Measurements from ENCODE around the gene TNXB. TPM values are rescaled to one million over a fixed set of nuclear protein-coding genes. Genes with fewer than 3 reads are reported as not detected.
"Not testable (repeated sequence)": the region's sequence is repeated elsewhere in the genome, so short reads cannot be mapped to it uniquely, and the experiment has no call there.

TNXB gene
- total RNA-seq, 1 donor from 2014 or later, result 1.9 TPM

- H3K4me3 Mint-ChIP-seq (ENCODE audit: unreplicated experiment), result no peak overlapping the region
- H3K27ac Mint-ChIP-seq (ENCODE audit: unreplicated experiment), result no peak overlapping the region
- no peaks in the 10 kb centered on the region for H3K9me3 Mint-ChIP-seq (ENCODE audit: low read depth)
- DNase-seq (ENCODE audit: low spot score), result no peak
- peaks cover 30% of the 10 kb centered on the region for H3K4me1 Mint-ChIP-seq (ENCODE audit: low read depth)
- H3K27me3 Mint-ChIP-seq (ENCODE audit: low read depth), result no peaks in the 10 kb centered on the region
- H3K36me3 Mint-ChIP-seq (ENCODE audit: low read depth), result no peaks in the 10 kb centered on the region
- TF ChIP-seq, protein P1, sequence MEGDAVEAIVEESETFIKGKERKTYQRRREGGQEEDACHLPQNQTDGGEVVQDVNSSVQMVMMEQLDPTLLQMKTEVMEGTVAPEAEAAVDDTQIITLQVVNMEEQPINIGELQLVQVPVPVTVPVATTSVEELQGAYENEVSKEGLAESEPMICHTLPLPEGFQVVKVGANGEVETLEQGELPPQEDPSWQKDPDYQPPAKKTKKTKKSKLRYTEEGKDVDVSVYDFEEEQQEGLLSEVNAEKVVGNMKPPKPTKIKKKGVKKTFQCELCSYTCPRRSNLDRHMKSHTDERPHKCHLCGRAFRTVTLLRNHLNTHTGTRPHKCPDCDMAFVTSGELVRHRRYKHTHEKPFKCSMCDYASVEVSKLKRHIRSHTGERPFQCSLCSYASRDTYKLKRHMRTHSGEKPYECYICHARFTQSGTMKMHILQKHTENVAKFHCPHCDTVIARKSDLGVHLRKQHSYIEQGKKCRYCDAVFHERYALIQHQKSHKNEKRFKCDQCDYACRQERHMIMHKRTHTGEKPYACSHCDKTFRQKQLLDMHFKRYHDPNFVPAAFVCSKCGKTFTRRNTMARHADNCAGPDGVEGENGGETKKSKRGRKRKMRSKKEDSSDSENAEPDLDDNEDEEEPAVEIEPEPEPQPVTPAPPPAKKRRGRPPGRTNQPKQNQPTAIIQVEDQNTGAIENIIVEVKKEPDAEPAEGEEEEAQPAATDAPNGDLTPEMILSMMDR (IDR thresholded peaks at IDR 0.05), result no peak
Measured at GRCh38 chr6:32149092-32149755, 40.1 kb upstream of the TNXB start.

GRCh38 chr6:32148289-32149091 is 39.4 kb upstream of the TNXB start:
- H3K36me3 Mint-ChIP-seq (ENCODE audit: low read depth), result no peaks in the 10 kb centered on the region
- no peak overlapping the region for H3K27ac Mint-ChIP-seq (ENCODE audit: unreplicated experiment)
- H3K4me1 Mint-ChIP-seq (ENCODE audit: low read depth), result peaks cover 27% of the 10 kb centered on the region
- no peak for DNase-seq (ENCODE audit: low spot score)
- no peak overlapping the region for H3K4me3 Mint-ChIP-seq (ENCODE audit: unreplicated experiment)
- TF ChIP-seq, protein P1 (IDR thresholded peaks at IDR 0.05), result no peak
- no peaks in the 10 kb centered on the region for H3K27me3 Mint-ChIP-seq (ENCODE audit: low read depth)
- no peaks in the 10 kb centered on the region for H3K9me3 Mint-ChIP-seq (ENCODE audit: low read depth)

DNA sequence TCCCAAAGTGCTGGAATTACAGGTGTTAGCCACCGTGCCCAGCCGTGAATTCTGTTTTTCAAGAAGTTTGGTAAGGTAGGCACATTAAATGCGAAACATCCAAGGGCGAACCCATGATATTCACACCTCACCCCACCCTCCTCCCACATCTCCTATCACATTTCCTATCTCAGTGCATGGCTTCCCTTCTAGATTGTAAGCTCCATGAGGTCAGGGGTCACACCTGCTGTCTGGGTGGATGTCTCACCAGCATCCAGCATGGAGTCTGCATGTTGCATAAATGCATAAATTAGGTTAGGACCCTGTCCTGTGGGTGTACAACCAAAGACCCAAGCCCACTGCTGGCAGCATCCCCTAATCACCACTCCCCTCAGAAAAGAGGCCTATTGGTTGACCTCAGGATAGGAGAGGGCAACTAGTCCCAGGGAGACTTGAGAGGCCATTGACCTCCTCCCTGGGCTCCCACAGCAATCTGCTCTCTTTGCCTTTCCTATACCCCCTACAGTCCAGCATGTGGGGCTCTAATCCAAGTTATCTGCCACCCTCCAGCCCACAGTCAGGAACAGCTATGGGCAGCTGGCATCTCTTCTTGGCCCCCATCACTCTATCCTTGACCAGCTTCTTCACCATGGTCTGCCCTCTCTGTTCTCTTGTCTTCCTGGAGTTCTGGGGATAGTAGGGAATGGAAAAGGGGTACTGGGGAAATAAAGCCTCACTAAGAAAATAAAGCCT is 38.4 kb upstream of the TNXB start:
- H3K27ac Mint-ChIP-seq (ENCODE audit: unreplicated experiment), result no peak overlapping the region
- H3K9me3 Mint-ChIP-seq (ENCODE audit: low read depth), result no peaks in the 10 kb centered on the region
- TF ChIP-seq, protein P1 (IDR thresholded peaks at IDR 0.05), result no peak
- H3K36me3 Mint-ChIP-seq (ENCODE audit: low read depth), result no peaks in the 10 kb centered on the region
- DNase-seq (ENCODE audit: low spot score), result no peak
- no peaks in the 10 kb centered on the region for H3K27me3 Mint-ChIP-seq (ENCODE audit: low read depth)
- H3K4me1 Mint-ChIP-seq (ENCODE audit: low read depth), result peaks cover 21% of the 10 kb centered on the region
- H3K4me3 Mint-ChIP-seq (ENCODE audit: unreplicated experiment), result no peak overlapping the region

GRCh38 chr6:32146687-32147086 is 37.5 kb upstream of the TNXB start:
- no peak for DNase-seq (ENCODE audit: low spot score)
- Mint-ChIP-seq H3K4me1 (ENCODE audit: low read depth) (peaks cover 14% of the 10 kb centered on the region), H3K4me3 (ENCODE audit: unreplicated experiment) (no peak overlapping the region), H3K36me3 (ENCODE audit: low read depth) (no peaks in the 10 kb centered on the region), H3K27me3 (ENCODE audit: low read depth) (no peaks in the 10 kb centered on the region), H3K9me3 (ENCODE audit: low read depth) (no peaks in the 10 kb centered on the region), H3K27ac (ENCODE audit: unreplicated experiment) (no peak overlapping the region)
- TF ChIP-seq, protein P1 (IDR thresholded peaks at IDR 0.05), result no peak

- H3K4me1 Mint-ChIP-seq (ENCODE audit: low read depth), result peaks cover 12% of the 10 kb centered on the region
- no peaks in the 10 kb centered on the region for H3K36me3 Mint-ChIP-seq (ENCODE audit: low read depth)
- no peaks in the 10 kb centered on the region for H3K9me3 Mint-ChIP-seq (ENCODE audit: low read depth)
- H3K4me3 Mint-ChIP-seq (ENCODE audit: unreplicated experiment), result no peak overlapping the region
- DNase-seq (ENCODE audit: low spot score), result no peak
- no peaks in the 10 kb centered on the region for H3K27me3 Mint-ChIP-seq (ENCODE audit: low read depth)
- no peak overlapping the region for H3K27ac Mint-ChIP-seq (ENCODE audit: unreplicated experiment)
- TF ChIP-seq, protein P1 (IDR thresholded peaks at IDR 0.05), result no peak
Measured at GRCh38 chr6:32146287-32146686, 37.1 kb upstream of the TNXB start.

GRCh38 chr6:32144238-32144637 is 35.1 kb upstream of the TNXB start:
- H3K36me3 Mint-ChIP-seq (ENCODE audit: low read depth); DNase-seq (ENCODE audit: low spot score); H3K27me3 Mint-ChIP-seq (ENCODE audit: low read depth); H3K4me1 Mint-ChIP-seq (ENCODE audit: low read depth); H3K27ac Mint-ChIP-seq (ENCODE audit: unreplicated experiment); H3K4me3 Mint-ChIP-seq (ENCODE audit: unreplicated experiment); H3K9me3 Mint-ChIP-seq (ENCODE audit: low read depth): not testable (repeated sequence)

Data from chondrocyte (in vitro differentiated cells).